Measurements from ENCODE around the gene SH3PXD2A.

GRCh38 chr10:103711351-103711994, 143.9 kb downstream of the SH3PXD2A start:
- TF ChIP-seq EP300 (IDR thresholded peaks at IDR 0.05) (no peak), CTCF (IDR thresholded peaks at IDR 0.05) (peak; percentile 9 to 53 (median 30)), POLR2A (IDR thresholded peaks at IDR 0.05) (no peak)
